K562 (cell line): ENCODE data around the gene SMIM8.

ENCODE experiments used
- ARNT ChIP-seq, 2 experiments: fragments of 450-650 bp; IDR thresholded peaks; 2 replicates each; pipeline ENCODE4 v1.6.1; 2016; ENCODE audit warnings: mild to moderate bottlenecking in 1 of 2
- CREB3 ChIP-seq: fragments of 450-650 bp; conservative IDR thresholded peaks from 2 replicates; pipeline ENCODE4 v1.6.1; 2016; ENCODE audit warnings: missing genetic modification characterization, low read depth, mild to moderate bottlenecking, missing compliant biosample characterization, moderate library complexity
- MYNN ChIP-seq, 2 experiments: sonication (generic); formaldehyde crosslinking in 1 of 2; IDR thresholded peaks; 2 replicates each; pipeline versions ENCODE4 v1.5.0 to v1.6.1; 2016 to 2020; ENCODE audit warnings: antibody characterized with exemption in 1 of 2, missing genetic modification reagents in 1 of 2
- NONO ChIP-seq, 2 experiments: fragments of 200-400 bp in 1 of 2; fragments of 450-650 bp in 1 of 2; formaldehyde crosslinking in 1 of 2; IDR thresholded peaks; 2 replicates each; pipeline ENCODE4 v1.6.1; 2017; ENCODE audit warnings: low read depth in 2 of 2, mild to moderate bottlenecking in 2 of 2, moderate library complexity in 2 of 2, low read length in 1 of 2
- PKNOX1 ChIP-seq: fragments of 450-650 bp; IDR thresholded peaks from 2 replicates; pipeline ENCODE4 v1.6.1; 2016
- REST ChIP-seq, 2 experiments: fragments of 450-650 bp; formaldehyde crosslinking in 1 of 2; IDR thresholded peaks; 2 replicates each; pipeline versions ENCODE4 v1.4.0 to v1.6.1; 2014 to 2020; ENCODE audit warnings: mild to moderate bottlenecking in 2 of 2, borderline replicate concordance in 1 of 2, low read depth in 1 of 2
- SMAD2 ChIP-seq: fragments of 150-350 bp; IDR thresholded peaks from 2 replicates; pipeline ENCODE4 v1.6.1; 2014; ENCODE audit warnings: low read depth, mild to moderate bottlenecking, low read length
- ZNF3 ChIP-seq: fragments of 250-450 bp; sonication (Bioruptor Pico); IDR thresholded peaks from 2 replicates; pipeline ENCODE4 v1.5.0; 2021; ENCODE audit warnings: mild to moderate bottlenecking, moderate library complexity
- TF ChIP-seq, protein P1 (sequence below), 3 experiments: IDR thresholded peaks in 2 of 3; conservative IDR thresholded peaks in 1 of 3; 2 replicates each; pipeline ENCODE4 v1.5.1; 2011 to 2012; ENCODE audit warnings: low read length in 3 of 3, mild to moderate bottlenecking in 3 of 3, control low read depth in 2 of 3, improper control_type of control experiment in 1 of 3, inconsistent platforms in 1 of 3, low read depth in 1 of 3, mixed read lengths in 1 of 3, moderate library complexity in 1 of 3; ENCODE audit not compliant: insufficient read depth in 2 of 3

- no peak for TF ChIP-seq CREB3 (tag)
- no peak for TF ChIP-seq MYNN (IDR thresholded peaks at IDR 0.05)
- no peak for TF ChIP-seq MYNN (CRISPR knock-in tag; IDR thresholded peaks at IDR 0.05)
- no peak for TF ChIP-seq NONO (IDR thresholded peaks at IDR 0.05; ENCODE audit: low read depth in 2 of 2, low read length in 1 of 2)
- no peak for TF ChIP-seq SMAD2
- TF ChIP-seq ZNF3: no peak
- TF ChIP-seq, protein P1, sequence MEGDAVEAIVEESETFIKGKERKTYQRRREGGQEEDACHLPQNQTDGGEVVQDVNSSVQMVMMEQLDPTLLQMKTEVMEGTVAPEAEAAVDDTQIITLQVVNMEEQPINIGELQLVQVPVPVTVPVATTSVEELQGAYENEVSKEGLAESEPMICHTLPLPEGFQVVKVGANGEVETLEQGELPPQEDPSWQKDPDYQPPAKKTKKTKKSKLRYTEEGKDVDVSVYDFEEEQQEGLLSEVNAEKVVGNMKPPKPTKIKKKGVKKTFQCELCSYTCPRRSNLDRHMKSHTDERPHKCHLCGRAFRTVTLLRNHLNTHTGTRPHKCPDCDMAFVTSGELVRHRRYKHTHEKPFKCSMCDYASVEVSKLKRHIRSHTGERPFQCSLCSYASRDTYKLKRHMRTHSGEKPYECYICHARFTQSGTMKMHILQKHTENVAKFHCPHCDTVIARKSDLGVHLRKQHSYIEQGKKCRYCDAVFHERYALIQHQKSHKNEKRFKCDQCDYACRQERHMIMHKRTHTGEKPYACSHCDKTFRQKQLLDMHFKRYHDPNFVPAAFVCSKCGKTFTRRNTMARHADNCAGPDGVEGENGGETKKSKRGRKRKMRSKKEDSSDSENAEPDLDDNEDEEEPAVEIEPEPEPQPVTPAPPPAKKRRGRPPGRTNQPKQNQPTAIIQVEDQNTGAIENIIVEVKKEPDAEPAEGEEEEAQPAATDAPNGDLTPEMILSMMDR (IDR thresholded peaks at IDR 0.05 in 2 of 3, conservative IDR thresholded peaks at IDR 0.05 in 1 of 3; ENCODE audit: insufficient read depth in 2 of 3, low read depth in 1 of 3, low read length in 3 of 3): peak; percentile 71 to 85 (median 74)
- peak; percentile 83 for TF ChIP-seq REST (IDR thresholded peaks at IDR 0.05; ENCODE audit: borderline replicate concordance)
- no peak for TF ChIP-seq REST (CRISPR knock-in tag; IDR thresholded peaks at IDR 0.05; ENCODE audit: low read depth)
- no peak for TF ChIP-seq PKNOX1
- TF ChIP-seq ARNT (IDR thresholded peaks at IDR 0.05): no peak
Measured at GRCh38 chr6:87391334-87391733, 68.9 kb downstream of the SMIM8 start.
